ENCODE results near the gene RBM23. TPM values are rescaled to one million over a fixed set of nuclear protein-coding genes. Genes with fewer than 3 reads are reported as not detected.
"Not testable (repeated sequence)": the region's sequence is repeated elsewhere in the genome, so short reads cannot be mapped to it uniquely, and the experiment has no call there.

The RBM23 gene
- total RNA-seq, 1 experiment from 2014 or later: 105 TPM

- TF ChIP-seq, protein P1, sequence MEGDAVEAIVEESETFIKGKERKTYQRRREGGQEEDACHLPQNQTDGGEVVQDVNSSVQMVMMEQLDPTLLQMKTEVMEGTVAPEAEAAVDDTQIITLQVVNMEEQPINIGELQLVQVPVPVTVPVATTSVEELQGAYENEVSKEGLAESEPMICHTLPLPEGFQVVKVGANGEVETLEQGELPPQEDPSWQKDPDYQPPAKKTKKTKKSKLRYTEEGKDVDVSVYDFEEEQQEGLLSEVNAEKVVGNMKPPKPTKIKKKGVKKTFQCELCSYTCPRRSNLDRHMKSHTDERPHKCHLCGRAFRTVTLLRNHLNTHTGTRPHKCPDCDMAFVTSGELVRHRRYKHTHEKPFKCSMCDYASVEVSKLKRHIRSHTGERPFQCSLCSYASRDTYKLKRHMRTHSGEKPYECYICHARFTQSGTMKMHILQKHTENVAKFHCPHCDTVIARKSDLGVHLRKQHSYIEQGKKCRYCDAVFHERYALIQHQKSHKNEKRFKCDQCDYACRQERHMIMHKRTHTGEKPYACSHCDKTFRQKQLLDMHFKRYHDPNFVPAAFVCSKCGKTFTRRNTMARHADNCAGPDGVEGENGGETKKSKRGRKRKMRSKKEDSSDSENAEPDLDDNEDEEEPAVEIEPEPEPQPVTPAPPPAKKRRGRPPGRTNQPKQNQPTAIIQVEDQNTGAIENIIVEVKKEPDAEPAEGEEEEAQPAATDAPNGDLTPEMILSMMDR (conservative IDR thresholded peaks at IDR 0.05; ENCODE audit: low read depth, low read length): no peak
- no peak for TF ChIP-seq EZH2 (IDR thresholded peaks at IDR 0.05; ENCODE audit: borderline replicate concordance, low read depth, low read length, poor library complexity, severe bottlenecking)
- H3K27me3 ChIP-seq (replicated peaks; ENCODE audit: insufficient read depth, low read depth, low read length, poor library complexity): no peaks in the 10 kb centered on the region
- H3K27ac ChIP-seq (ENCODE audit: low read depth, low read length, poor library complexity, severe bottlenecking): peak overlapping the region; percentile 49
- CTCF ChIA-PET: interaction anchor here (1.1 kb wide), 1 partner anchor 19 kb away, joined by 10 read pairs; no protein-coding TSS in a partner anchor
- POLR2A ChIA-PET (ENCODE audit: low non-redundant PET): interaction anchor here (0.5 kb wide), 1 partner anchor 9 kb away, joined by 14 read pairs; no protein-coding TSS in a partner anchor
- no peaks in the 10 kb centered on the region for H3K9me3 ChIP-seq (ENCODE audit: low read depth, low read length, poor library complexity, severe bottlenecking)
- H3K4me1 ChIP-seq (ENCODE audit: insufficient read depth, low read length, poor library complexity, severe bottlenecking): peaks cover 31% of the 10 kb centered on the region
- intact Hi-C loops (cut with micrococcal nuclease; ENCODE audit: unreplicated experiment): no loop called here
- peaks cover 63% of the 10 kb centered on the region for H3K36me3 ChIP-seq (ENCODE audit: insufficient read depth, low read length, poor library complexity, severe bottlenecking)
- TSS peak; percentile 91 for BruUV-seq (replicated peaks)
- DNase-seq (ENCODE audit: low spot score): no peak
- peak overlapping the region; percentile 78 for H3K4me3 ChIP-seq (ENCODE audit: low read depth, low read length, poor library complexity, severe bottlenecking)
Measured at GRCh38 chr14:22919601-22919921, 612 bp upstream of the RBM23 start.

GRCh38 chr14:22915886-22916521 lies 2.9 kb downstream of the RBM23 start:
- TF ChIP-seq, protein P1 (conservative IDR thresholded peaks at IDR 0.05; ENCODE audit: low read depth, low read length): no peak
- no peak for TF ChIP-seq EZH2 (IDR thresholded peaks at IDR 0.05; ENCODE audit: borderline replicate concordance, low read depth, low read length, poor library complexity, severe bottlenecking)
- no TSS peak for BruUV-seq (replicated peaks)
- Histone ChIP-seq H3K4me1 (ENCODE audit: insufficient read depth, low read length, poor library complexity, severe bottlenecking) (peaks cover 5% of the 10 kb centered on the region), H3K9me3 (ENCODE audit: low read depth, low read length, poor library complexity, severe bottlenecking) (no peaks in the 10 kb centered on the region), H3K27ac (ENCODE audit: low read depth, low read length, poor library complexity, severe bottlenecking) (no peak overlapping the region), H3K4me3 (ENCODE audit: low read depth, low read length, poor library complexity, severe bottlenecking) (no peak overlapping the region), H3K27me3 (replicated peaks; ENCODE audit: insufficient read depth, low read depth, low read length, poor library complexity) (no peaks in the 10 kb centered on the region), H3K36me3 (ENCODE audit: insufficient read depth, low read length, poor library complexity, severe bottlenecking) (peaks cover 47% of the 10 kb centered on the region)
- DNase-seq (ENCODE audit: low spot score): no peak
- ChIA-PET CTCF (no interaction called here), POLR2A (ENCODE audit: low non-redundant PET) (interaction anchor here (0.6 kb wide), 3 partner anchors 27 to 386 kb away, joined by 3 to 6 read pairs (median 3); no protein-coding TSS in a partner anchor)
- intact Hi-C loops (cut with micrococcal nuclease; ENCODE audit: unreplicated experiment): no loop called here

- H3K9me3 ChIP-seq (ENCODE audit: low read depth, low read length, poor library complexity, severe bottlenecking); H3K4me1 ChIP-seq (ENCODE audit: insufficient read depth, low read length, poor library complexity, severe bottlenecking); POLR2A ChIA-PET (ENCODE audit: low non-redundant PET); intact Hi-C loops (cut with micrococcal nuclease; ENCODE audit: unreplicated experiment); H3K27me3 ChIP-seq (replicated peaks; ENCODE audit: insufficient read depth, low read depth, low read length, poor library complexity); DNase-seq (ENCODE audit: low spot score); H3K27ac ChIP-seq (ENCODE audit: low read depth, low read length, poor library complexity, severe bottlenecking); H3K4me3 ChIP-seq (ENCODE audit: low read depth, low read length, poor library complexity, severe bottlenecking); CTCF ChIA-PET; BruUV-seq (replicated peaks): not testable (repeated sequence)
- peaks cover 39% of the 10 kb centered on the region for H3K36me3 ChIP-seq (ENCODE audit: insufficient read depth, low read length, poor library complexity, severe bottlenecking)
Measured at GRCh38 chr14:22914836-22915235, 4.1 kb downstream of the RBM23 start.

DNA sequence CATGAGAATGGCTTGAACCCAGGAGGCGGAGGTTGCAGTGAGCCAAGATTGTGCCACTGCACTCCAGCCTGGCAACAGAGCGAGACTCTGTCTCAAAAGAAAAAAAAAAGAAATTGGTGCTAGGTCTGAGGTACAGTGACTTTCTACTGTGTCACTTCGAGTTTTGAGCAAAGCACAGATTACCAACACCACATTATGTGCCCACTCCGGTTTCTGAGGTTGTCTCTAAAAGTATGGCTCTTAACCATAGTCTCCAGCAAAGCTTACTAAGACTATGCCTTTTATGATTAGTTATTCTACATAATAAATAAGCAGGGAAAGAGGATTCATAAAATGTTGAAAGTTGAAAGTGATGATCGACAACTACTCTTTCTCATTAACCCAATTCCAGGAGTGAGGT lies 8.0 kb downstream of the RBM23 start:
- BruUV-seq (replicated peaks): no TSS peak
- Histone ChIP-seq H3K27me3 (replicated peaks; ENCODE audit: insufficient read depth, low read depth, low read length, poor library complexity) (no peaks in the 10 kb centered on the region), H3K36me3 (ENCODE audit: insufficient read depth, low read length, poor library complexity, severe bottlenecking) (peaks cover 62% of the 10 kb centered on the region), H3K9me3 (ENCODE audit: low read depth, low read length, poor library complexity, severe bottlenecking) (no peaks in the 10 kb centered on the region), H3K4me3 (ENCODE audit: low read depth, low read length, poor library complexity, severe bottlenecking) (no peak overlapping the region), H3K27ac (ENCODE audit: low read depth, low read length, poor library complexity, severe bottlenecking) (no peak overlapping the region), H3K4me1 (ENCODE audit: insufficient read depth, low read length, poor library complexity, severe bottlenecking) (no peaks in the 10 kb centered on the region)
- intact Hi-C loops (cut with micrococcal nuclease; ENCODE audit: unreplicated experiment): no loop called here
- TF ChIP-seq, protein P1 (conservative IDR thresholded peaks at IDR 0.05; ENCODE audit: low read depth, low read length): no peak
- TF ChIP-seq EZH2 (IDR thresholded peaks at IDR 0.05; ENCODE audit: borderline replicate concordance, low read depth, low read length, poor library complexity, severe bottlenecking): no peak
- DNase-seq (ENCODE audit: low spot score): no peak
- POLR2A ChIA-PET (ENCODE audit: low non-redundant PET): no interaction called here
- CTCF ChIA-PET: no interaction called here
